Globus pallidus (tissue), 1 donor: ENCODE data around the gene TMEM14C.
"Not testable (repeated sequence)": the region's sequence is repeated elsewhere in the genome, so short reads cannot be mapped to it uniquely, and the experiment has no call there.

Experiments
- DNase-seq: peaks from one replicate; pipeline ENCODE4 v3.0.0-alpha.2; 2015; ENCODE audit warnings: low spot score

Gene TMEM14C

DNA sequence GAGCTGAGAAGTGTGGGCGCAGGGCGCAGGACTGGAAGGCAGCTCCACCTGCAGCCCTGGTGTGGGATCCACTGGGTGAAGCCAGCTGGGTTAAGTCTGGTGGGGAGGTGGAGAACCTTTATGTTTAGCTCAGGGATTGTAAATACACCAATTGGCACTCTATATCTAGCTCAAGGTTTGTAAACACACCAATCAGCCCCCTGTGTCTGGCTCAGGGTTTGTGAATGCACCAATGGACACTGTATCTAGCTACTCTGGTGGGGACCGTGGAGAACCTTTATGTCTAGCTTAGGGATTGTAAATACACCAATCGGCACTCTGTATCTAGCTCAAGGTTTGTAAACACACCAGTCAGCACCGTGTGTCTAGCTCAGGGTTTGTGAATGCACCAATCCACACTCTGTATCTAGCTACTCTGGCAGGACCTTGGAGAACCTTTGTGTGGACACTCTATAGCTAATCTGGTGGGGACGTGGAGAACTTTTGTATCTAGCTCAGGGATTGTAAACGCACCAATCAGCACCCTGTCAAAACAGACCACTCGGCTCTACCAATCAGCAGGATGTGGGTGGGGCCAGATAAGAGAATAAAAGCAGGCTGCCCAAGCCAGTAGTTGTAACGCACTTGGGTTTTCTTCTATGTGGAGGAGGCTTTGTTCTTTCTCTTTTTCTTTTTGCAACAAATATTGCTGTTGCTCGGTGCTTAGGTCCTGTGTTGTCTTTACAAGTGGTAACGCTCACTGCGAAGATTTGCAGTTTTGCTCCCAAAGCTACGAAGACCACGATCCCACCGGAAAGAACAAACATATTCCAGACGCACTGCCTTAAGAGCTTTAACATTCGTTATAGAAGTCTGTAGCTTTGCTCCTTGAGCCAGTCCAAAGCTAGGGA, 1.7 kb upstream of the TMEM14C start:
- DNase-seq: not testable (repeated sequence)

DNA sequence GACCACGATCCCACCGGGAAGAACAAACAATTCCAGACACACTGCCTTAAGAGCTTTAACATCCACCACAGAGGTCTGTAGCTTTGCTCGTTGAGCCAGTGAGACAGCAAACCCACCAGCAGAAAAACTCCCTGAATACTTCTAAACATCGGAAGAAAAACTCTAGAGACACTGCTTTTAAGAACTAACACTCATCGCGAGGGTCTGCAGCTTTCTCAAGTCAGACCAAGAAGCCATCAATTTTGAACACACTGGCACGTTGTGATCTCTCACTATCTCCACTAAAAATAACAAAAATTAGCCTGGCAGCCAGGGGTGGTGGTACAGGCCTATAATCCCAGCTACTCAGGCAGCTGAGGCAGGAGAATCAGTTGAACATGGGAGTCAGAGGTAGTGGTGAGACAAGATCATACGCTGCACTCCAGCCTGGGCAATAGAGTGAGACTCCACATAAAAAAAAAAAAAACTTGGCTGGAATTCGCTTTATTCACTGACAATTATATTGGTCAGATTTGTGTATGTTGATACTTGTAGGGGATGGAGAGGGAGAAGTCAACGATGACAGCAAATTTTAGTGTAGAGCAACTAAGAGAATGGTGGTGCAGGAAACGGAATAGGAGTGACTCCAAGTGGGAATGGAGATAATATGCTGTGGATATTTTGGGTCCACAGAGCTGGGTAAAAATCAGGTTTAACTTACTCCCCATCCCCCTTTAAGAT, 860 bp upstream of the TMEM14C start:
- no peak for DNase-seq

DNA sequence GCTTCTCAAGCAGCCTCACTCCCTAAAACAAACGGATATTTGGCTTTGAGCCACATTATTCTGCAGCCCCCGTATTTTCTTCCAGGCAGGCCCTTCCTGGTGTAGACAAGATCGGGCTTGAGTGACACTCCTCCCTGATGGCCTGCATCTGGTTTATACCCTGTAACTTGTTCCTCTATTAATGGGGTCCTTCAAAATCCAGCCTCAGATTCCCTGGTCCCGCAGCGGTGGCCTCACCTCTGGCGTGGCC, 375 bp upstream of the TMEM14C start:
- DNase-seq: no peak

DNA sequence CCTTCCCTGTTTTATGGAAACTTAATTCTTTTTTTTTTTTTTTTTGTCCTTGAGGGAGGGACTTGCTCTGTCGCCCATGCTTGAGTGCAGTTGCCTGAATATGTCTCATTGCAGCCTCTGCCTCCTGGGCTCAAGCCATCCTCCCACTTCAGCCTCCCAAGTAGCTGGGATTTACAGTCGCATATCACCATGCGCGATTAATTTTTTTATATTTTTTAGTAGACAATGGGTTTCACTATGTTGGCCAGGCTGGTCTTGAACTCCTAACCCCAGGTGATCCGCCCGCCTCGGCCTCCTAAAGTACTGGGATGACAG, 654 bp downstream of the TMEM14C start:
- DNase-seq: no peak

DNA sequence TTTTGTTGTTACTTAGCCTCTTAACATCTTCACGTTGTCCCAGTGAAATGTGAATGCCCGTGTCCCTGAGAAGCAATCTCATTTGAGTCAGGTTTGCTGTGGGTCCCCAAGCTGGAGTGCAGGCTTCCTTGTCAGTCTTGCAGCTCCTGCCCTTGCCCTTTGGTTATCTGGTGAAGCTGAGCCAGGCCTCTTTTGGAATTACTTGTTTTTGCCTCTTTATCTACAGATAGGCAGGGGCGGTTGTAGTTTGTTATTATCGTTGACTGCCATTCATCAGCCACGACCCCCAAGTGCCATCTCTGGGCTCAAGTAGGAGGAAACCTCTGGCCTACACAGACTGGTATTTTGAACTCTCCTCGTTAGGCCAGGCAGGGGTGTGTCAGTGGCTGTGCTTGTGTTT, 2.2 kb downstream of the TMEM14C start:
- no peak for DNase-seq

DNA sequence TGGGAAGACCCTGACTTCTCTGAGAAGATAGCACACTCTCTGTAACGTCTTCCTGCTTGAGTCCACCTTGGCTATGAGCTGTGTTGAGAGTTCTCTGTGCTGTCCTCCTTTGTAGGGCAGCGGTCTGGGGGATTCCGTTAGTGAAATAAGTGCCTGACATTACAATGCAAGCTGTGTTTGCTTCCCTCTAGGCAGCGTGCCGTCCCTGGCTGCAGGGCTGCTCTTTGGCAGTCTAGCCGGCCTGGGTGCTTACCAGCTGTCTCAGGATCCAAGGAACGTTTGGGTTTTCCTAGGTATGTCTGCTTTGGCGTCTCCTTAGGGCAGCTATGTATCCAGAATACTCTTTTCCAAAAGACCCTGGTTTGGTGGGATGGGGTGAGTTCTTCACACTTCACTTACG, 2.8 kb downstream of the TMEM14C start:
- peak; percentile 62 for DNase-seq

DNA sequence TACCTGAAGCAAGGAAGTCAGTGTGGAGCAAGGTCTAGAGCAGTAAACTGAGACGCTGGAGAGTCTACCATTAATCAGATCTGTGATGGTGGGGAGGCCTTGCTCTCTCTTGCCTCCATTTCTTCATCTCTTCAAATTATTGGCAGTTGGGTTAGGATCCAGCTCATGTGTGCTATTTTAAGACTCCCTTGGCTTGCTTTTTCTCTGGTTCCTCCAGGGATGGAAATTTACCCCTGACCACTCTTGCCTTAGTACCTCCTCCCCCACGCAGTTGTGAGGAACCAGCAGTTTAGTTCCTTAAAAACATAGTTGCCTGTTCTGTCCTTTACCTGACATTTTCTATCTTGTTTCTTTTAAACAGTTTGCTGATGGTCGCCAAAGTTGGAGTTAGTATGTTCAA, 7.4 kb downstream of the TMEM14C start:
- DNase-seq: no peak

DNA sequence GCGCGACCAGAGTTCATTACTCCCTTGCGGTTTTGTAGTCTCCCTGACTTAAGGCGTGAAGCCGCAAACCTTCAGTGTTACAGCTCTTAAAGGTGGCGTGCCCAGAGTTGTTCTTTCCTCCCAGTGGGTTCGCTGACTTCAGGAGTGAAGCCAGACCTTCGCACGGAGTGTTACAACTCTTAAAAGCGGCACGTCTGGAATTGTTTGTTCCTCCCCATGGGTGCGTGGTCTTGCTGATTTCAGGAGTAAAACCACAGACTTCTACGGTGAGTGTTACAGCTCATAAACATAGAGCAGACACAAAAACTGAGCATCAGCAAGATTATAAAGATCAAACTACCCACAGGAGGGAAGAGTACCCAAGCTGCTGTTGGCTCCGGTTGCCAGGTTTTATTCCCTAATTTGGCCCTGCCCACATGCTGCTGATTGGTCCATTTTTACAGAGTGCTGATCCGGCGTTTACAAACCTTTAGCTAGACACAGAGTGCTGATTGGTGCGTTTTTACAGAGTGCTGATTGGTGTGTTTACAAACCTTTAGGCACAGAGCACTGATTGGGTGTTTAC, 10.4 kb downstream of the TMEM14C start:
- DNase-seq: no peak

DNA sequence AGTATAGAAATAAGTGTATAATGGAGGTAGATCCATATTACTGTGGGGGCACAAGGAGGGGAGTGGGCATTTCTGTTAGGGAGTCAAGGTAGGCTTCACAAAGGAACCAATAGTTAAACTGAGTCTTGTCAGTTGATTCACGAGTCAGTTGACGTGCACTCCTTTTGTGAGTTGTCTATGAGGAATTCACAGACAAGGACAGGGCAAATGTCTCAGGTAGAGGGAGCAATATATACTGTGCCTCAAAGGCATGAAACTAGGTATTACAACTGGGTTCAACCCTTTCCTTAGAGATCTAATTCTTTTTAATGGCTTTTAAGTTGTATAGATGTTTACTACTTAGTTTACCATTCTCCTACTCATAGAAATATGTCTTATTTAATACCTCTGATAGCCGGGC, 11.0 kb downstream of the TMEM14C start:
- DNase-seq: no peak

DNA sequence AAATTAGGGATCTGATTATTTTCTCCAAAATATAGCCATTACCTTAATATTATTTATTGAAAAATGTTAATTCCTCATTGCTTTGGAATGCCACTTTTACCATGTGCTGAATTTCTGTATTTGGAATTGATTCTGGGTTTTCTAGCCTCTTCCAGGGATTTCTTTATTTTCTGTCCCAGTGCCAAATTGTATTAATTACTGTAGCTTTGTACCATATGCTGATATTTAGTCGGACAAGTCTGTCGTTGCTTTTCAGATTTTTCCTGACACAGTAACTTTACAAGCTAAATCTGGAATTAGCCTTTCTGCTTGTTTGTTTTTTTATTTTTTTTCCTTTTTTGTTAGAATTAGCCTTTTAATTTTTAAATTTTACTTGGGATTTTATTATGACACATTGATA, 13.9 kb downstream of the TMEM14C start:
- DNase-seq: no peak

DNA sequence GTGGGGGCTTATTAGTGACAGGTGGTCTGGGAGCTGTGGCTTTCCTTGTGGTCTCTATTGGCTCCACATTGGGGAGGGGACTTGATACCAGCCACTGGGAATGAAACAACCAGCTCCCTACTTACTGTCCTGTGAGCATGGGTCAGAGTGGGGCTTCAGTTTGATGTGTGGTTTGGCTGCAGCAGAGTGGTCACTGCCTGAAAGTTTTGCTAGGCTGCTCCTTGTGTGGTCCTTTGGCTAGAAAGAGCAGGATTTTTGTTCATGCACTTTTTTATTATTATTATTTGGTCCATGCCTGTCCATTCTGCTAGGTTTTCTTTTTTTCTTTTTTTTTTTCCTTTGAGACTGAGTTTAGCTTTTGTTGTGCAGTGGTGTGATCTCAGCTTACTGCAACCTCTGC, 17.2 kb downstream of the TMEM14C start:
- no peak for DNase-seq

DNA sequence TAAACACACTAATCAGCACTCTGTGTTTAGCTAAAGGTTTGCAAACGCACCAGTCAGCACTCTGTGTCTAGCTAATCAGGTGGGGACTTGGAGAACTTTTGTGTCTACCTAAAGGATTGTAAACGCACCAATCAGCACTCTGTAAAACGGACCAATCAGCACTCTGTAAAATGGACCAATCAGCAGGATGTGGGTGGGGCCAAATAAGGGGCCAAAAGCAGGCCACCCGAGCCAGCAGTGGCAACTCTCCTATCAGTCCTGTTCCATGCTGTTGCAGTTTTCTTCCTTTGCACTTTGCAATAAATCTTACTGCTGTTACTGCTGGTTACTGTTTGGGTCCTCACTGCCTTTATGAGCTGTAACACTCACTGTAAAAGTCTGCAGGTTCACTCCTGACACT, 18.8 kb downstream of the TMEM14C start:
- DNase-seq: not testable (repeated sequence)

DNA sequence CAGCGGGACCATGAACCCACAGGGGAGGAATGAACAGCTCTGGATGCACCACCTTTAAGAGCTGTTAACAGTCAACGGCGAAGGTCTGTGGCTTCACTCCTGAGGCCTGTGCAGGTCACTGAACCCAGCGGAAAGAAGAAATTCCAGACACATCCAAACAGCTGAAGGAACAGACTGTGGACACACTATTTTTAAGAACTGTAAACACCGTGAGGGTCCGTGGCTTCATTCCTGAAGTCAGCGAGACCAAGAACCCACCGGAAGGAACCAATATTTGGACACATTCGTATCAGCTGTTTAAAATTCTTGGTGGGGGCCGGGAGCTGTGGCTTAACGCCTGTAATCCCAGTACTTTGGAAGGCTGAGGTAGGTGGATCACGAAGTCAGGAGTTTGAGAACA, 19.4 kb downstream of the TMEM14C start:
- no peak for DNase-seq

DNA sequence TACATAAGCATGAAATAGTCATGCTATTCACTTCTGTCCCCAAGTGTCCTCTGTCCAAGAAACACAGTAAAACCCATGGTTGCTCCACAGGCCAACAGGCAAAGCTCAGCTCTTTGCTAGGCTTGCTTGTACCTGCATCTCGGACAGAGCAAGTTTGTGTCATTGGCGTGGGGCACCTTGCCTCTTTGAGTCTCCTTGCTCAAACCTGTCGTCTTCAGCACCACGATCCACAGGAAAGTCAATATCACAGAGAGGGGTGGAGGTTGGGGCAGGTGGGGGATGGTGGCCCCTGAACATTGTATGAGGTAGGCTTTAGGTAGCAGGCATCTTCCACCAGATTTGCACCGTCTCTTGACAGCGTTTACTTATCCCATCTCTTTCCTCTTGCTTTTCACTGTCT, 20.6 kb downstream of the TMEM14C start:
- DNase-seq: no peak

DNA sequence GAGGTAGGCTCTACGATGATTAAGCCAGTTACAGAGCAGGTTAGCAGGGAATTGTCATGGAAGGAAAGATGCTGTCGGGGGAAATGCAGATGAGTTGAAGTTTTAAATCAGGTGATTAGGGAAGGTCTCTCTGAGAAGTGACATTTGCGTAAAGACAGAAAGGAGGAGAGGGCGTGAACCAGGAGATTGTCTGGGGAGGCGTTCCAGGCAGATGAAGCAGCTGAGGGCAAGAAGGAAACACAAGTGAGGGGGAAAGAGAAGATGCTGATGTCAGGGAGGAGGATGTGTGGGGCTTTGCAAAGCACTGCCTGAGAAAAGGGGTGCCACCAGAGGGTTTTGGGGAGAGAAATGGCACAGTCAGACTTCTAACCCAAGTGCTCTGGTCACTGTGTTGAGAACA, 22.2 kb downstream of the TMEM14C start:
- DNase-seq: no peak

DNA sequence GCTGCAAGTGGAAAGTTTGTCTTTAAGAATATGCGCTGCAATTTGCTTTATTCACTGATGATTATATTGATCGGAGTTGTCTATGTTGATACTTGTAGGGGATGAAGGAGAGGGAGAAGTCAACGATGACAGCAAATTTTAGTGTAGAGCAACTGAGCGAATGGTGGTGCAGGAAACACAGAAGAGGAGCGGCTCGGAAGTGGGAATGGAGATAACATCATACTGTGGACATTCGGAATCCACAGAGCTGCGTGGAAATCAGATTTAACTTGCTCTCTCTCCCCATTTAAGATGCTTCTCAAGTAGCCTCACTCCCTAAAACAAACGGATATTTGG, 24.0 kb downstream of the TMEM14C start:
- DNase-seq: no peak

DNA sequence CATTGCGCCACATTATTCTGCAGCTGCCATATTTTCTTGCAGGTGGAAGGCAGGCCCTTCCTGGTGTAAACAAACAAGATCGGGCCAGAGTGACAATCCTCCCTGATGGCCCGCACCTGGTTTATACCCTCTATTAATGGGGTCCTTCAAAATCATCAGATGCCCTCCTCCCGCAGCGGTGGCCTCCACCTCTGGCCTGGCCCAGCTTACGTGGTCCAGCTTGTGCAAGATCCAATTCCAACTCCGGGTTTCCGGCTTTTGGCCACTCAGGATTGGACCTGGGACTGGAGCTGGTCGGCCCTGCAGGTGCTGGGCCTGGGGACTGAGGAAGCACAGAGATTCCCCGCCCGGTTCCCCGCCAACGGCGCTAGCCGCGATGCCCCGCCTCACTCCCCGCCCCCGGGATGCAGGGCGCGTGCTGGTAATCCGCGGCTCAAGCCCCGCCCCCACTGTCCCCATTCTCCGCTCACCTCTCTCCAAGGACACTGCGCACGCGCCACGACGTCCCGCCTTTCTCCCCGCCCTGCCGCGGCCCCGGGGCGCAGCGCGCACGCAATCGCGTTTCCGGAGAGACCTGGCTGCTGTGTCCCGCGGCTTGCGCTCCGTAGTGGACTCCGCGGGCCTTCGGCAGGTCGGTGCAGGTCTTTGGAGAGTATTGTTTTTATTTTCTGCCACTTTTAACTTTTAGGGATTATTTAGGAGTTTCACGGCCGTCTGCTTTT, 24.5 kb downstream of the TMEM14C start, which contains the start of gene TMEM14B:
TMEM14B (plus strand) TSS at position 555 of the 722 bp plus-strand sequence. CDS start 1,441 bp downstream, outside the sequence.
- DNase-seq: peak; percentile 98

DNA sequence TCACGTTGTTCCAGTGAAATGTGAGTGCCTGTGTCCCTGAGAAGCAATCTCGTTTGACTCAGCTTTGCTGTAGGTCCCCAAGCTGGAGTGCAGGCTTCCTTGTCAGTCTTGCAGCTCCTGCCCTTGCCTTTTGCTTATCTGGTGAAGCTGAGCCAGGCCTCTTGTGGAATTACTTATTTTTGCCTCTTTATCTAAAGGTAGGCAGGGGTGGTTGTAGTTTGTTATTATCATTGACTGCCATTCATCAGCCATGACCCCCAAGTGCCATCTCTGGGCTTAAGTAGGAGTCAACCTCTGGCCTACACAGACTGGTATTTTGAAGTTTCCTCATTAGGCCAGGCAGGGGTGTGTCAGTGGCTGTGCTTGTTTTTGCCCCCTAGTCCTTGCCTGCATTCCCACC, 26.9 kb downstream of the TMEM14C start:
- DNase-seq: no peak

DNA sequence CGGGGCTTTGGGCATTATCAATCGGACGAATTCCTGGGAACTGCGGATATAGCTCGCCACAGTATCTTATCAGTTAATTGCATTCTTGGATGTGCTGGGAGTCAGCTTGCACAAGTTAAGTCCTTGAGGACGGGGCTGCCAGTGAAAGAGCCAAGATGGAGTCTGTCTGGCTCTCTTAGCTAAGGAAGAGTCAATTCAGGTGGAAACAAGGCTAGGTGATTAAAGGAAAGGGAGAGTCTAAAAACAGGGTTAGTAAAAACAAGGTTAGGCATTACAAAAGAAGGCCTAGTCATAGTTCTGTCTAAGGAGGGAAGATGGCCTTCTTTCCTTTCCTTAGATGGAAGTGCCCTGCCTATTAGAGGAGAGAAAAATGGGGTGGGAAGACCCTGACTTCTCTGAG, 27.7 kb downstream of the TMEM14C start:
- DNase-seq: not testable (repeated sequence)

DNA sequence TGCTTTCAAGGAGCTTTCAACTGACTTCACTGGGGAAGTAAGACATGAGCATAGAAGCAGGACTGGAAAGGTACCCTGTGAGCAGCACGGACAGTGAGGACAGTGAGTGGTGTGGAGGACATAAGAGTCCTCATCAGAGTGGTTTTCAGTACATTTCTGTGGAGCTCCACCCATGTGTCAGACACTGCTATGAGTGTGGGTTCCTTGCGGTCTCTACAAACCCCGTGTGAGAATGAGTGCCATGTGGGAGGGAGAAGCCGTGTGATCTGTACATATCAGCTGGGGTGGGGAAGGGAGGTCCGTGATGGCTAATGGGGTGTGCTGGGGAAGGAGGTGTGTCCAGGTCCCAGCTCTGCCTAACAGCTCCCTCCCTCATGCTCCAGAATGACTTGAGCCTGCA, 28.9 kb downstream of the TMEM14C start:
- DNase-seq: not testable (repeated sequence)

DNA sequence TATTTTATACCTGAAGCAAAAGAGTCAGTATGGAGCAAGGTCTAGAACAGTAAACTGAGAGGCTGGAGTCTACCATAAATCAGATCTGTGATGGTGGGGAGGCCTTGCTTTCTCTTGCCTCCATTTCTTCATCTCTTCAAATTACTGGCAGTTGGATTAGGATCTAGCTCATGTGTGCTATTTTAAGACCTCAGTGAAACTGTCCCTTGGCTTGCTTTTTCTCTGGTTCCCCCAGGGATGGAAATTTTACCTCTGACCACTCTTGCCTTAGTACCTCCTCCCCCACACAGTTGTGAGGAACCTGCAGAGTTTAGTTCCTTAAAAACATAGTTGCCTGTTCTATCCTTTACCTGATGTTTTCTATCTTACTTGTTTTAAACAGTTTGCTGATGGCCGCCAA, 33.2 kb downstream of the TMEM14C start:
- DNase-seq: no peak

DNA sequence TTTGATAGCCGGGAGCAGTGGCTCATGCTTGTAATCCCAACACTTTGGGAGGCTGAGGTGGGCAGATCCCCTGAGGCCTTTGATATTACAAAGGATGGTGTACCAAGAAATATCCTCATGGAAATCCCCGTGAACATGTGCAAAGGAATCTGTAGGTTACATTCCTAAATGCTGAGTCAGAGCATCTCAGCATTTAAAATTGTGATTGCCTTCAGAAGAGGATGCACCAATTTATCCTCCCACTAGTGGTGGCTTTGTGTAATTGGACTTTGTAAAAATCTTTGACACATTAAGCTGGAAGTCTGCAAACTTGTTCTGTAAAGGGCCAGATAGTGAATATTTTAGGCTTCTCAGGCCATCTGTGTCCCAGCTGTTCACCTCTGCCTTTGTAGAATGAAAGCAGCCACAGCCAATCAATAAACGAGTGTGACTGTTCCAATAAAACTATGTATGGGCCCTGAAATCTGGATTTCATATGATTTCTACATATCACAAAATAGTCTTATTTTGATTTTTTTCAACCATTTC, 36.5 kb downstream of the TMEM14C start:
- peak; percentile 13 for DNase-seq

DNA sequence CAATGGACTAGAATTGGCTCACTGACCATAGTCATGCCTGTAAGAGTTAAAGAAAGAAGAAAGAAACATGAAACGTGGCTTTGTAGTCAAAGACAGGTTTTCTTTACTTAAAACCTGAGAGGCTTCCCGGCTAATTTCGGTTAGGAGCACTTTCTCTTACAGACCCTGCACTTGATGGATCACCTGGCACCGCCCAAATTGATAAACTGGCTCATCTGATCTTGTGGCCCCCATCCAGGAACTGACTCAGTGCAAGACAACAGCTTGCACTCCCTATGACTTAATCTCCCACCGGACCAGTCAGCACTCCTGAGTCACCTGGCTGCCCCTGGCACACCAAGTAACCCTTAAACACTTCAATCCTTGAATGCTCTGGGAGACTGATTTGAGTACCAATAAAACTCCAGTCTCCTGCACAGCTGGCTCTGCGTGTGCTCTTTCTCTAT, 37.0 kb downstream of the TMEM14C start:
- no peak for DNase-seq
